Tibial artery (tissue), 4 donors: ENCODE results near the gene PIH1D1.
A peak's percentile ranks its signal among the peaks of the same experiment; 100 is the strongest.
"Not testable (repeated sequence)": the region's sequence is repeated elsewhere in the genome, so short reads cannot be mapped to it uniquely, and the experiment has no call there.

Experiments used
- DNase-seq, 2 donors: peaks; one replicate each; pipeline ENCODE4 v3.0.0-alpha.2; 2019
- H3K27ac ChIP-seq, 2 donors: fragments of 200-600 bp; sonication (generic) in 1 of 2; 1 replicate in 1 of 2; 2 replicates in 1 of 2; pipeline ENCODE4 v1.5.1; 2018 to 2019; ENCODE audit warnings: mild to moderate bottlenecking in 1 of 2
- H3K27me3 ChIP-seq, 2 donors: fragments of 200-600 bp; sonication (generic) in 1 of 2; one replicate each; pipeline versions ENCODE4 v1.5.1 to v1.6.0; 2016 to 2019
- H3K36me3 ChIP-seq, 3 donors: fragments of 200-600 bp; sonication (generic) in 2 of 3; one replicate each; pipeline ENCODE4 v1.5.1; 2016 to 2019; ENCODE audit warnings: mild to moderate bottlenecking in 2 of 3
- H3K4me1 ChIP-seq, 4 donors: fragments of 200-600 bp; sonication (generic) in 2 of 4; 1 replicate in 3 of 4; 2 replicates in 1 of 4; pipeline ENCODE4 v1.5.1; 2016 to 2019
- H3K4me3 ChIP-seq, 2 donors: fragments of 200-600 bp; sonication (generic) in 1 of 2; 1 replicate in 1 of 2; 2 replicates in 1 of 2; pipeline ENCODE4 v1.5.1; 2018 to 2019; ENCODE audit warnings: mild to moderate bottlenecking in 2 of 2
- H3K9me3 ChIP-seq, 3 donors: fragments of 200-600 bp; sonication (generic) in 1 of 3; one replicate each; pipeline ENCODE4 v1.5.1; 2016 to 2019
- CTCF ChIP-seq, 2 experiments: fragments of 200-600 bp in 1 of 2; fragments of 450-650 bp in 1 of 2; IDR thresholded peaks; one replicate each; pipeline ENCODE4 v1.5.1; 2017 to 2019; ENCODE audit warnings: antibody characterized with exemption in 2 of 2, mild to moderate bottlenecking in 1 of 2, moderate library complexity in 1 of 2
- intact Hi-C: fragments of 100-400 bp; cut with DNase I; formaldehyde crosslinking; loops from one replicate; pipeline ENCODE4 v1.15.0; 2023; ENCODE audit warnings: low total_unique reads

PIH1D1 gene

GRCh38 chr19:49473868-49474541 is 22.4 kb upstream of the PIH1D1 start, which contains the start of gene FLT3LG:
TSS of gene FLT3LG (plus strand) at chr19:49474215. CDS start at chr19:49474640, 425 bp downstream.
- peak; percentile 97 to 99 for TF ChIP-seq CTCF (IDR thresholded peaks at IDR 0.05)

GRCh38 chr19:49473501-49473867 is 21.9 kb upstream of the PIH1D1 start:
- H3K27me3 ChIP-seq, DNase-seq, H3K9me3 ChIP-seq, intact Hi-C loops: not testable (repeated sequence)
- H3K36me3 ChIP-seq: peaks cover 0 to 13% (median 3%) of the 10 kb centered on the region in 3 donors
- H3K4me3 ChIP-seq: peak overlapping the region; percentile 61 to 73
- H3K27ac ChIP-seq: peak overlapping the region; percentile 69 to 80
- peaks cover 0 to 25% (median 12%) of the 10 kb centered on the region in 4 donors for H3K4me1 ChIP-seq

More at GRCh38 chr19:49473868-49474541, 22.4 kb upstream of the PIH1D1 start, which contains the start of gene FLT3LG:
- Histone ChIP-seq H3K27ac (peak within 1 kb of the TSS; percentile 69 to 80), H3K27me3 (no peaks in the 10 kb centered on the region), H3K4me3 (peak within 1 kb of the TSS; percentile 61 to 73), H3K36me3 (peaks cover 0 to 8% (median 3%) of the 10 kb centered on the region in 3 donors), H3K9me3 (no peaks in the 10 kb centered on the region), H3K4me1 (peaks cover 0 to 22% (median 12%) of the 10 kb centered on the region in 4 donors)
- DNase-seq: peak; percentile 74 to 90
- intact Hi-C loops: loop anchor here (2.0 kb wide), 1 partner anchor 73 kb away; no protein-coding TSS in a partner anchor

GRCh38 chr19:49472936-49473335 is 21.3 kb upstream of the PIH1D1 start:
- H3K4me3 ChIP-seq: no peak overlapping the region
- H3K9me3 ChIP-seq: no peaks in the 10 kb centered on the region
- no peak for TF ChIP-seq CTCF (IDR thresholded peaks at IDR 0.05)
- peaks cover 0 to 22% (median 12%) of the 10 kb centered on the region in 4 donors for H3K4me1 ChIP-seq
- H3K27ac ChIP-seq: no peak overlapping the region
- DNase-seq: no peak
- H3K27me3 ChIP-seq: no peaks in the 10 kb centered on the region
- peaks cover 0 to 18% (median 3%) of the 10 kb centered on the region in 3 donors for H3K36me3 ChIP-seq
- intact Hi-C loops: no loop called here

GRCh38 chr19:49470615-49470978 is 19.0 kb upstream of the PIH1D1 start:
- Histone ChIP-seq H3K27ac (no peak overlapping the region), H3K36me3 (peaks cover 0 to 34% (median 10%) of the 10 kb centered on the region in 3 donors), H3K9me3 (no peaks in the 10 kb centered on the region), H3K27me3 (no peaks in the 10 kb centered on the region), H3K4me1 (peaks cover 0 to 22% (median 12%) of the 10 kb centered on the region in 4 donors), H3K4me3 (no peak overlapping the region)
- intact Hi-C loops: no loop called here
- no peak for DNase-seq
- TF ChIP-seq CTCF (IDR thresholded peaks at IDR 0.05): no peak

- Histone ChIP-seq H3K4me1 (peaks cover 0 to 20% (median 9%) of the 10 kb centered on the region in 4 donors), H3K27me3 (no peaks in the 10 kb centered on the region), H3K27ac (no peak overlapping the region), H3K36me3 (peaks cover 0 to 40% (median 15%) of the 10 kb centered on the region in 3 donors), H3K4me3 (no peak overlapping the region), H3K9me3 (no peaks in the 10 kb centered on the region)
- intact Hi-C loops: no loop called here
- no peak for DNase-seq
- TF ChIP-seq CTCF (IDR thresholded peaks at IDR 0.05): no peak
Measured at GRCh38 chr19:49469828-49470614, 18.4 kb upstream of the PIH1D1 start.
